HEK293 (cell line): ENCODE results near the gene TBC1D24.

Experiments used
- EGR2 ChIP-seq: fragments of 450-650 bp; formaldehyde crosslinking; IDR thresholded peaks from 2 replicates; pipeline ENCODE4 v1.5.1; 2016; ENCODE audit warnings: low read depth, missing biosample characterization, missing genetic modification characterization
- GLIS1 ChIP-seq: fragments of 450-650 bp; formaldehyde crosslinking; IDR thresholded peaks from 2 replicates; pipeline ENCODE4 v1.5.1; 2016; ENCODE audit warnings: missing biosample characterization, missing genetic modification characterization
- HOXD13 ChIP-seq: sonication (generic); formaldehyde crosslinking; IDR thresholded peaks from 2 replicates; pipeline ENCODE4 v1.8.0; 2022; ENCODE audit warnings: missing genetic modification reagents, borderline replicate concordance
- IKZF3 ChIP-seq: fragments of 450-650 bp; IDR thresholded peaks from 2 replicates; pipeline ENCODE4 v1.5.0; 2018; ENCODE audit warnings: missing biosample characterization, mild to moderate bottlenecking, missing genetic modification characterization, moderate library complexity
- KLF16 ChIP-seq: fragments of 450-650 bp; formaldehyde crosslinking; IDR thresholded peaks from 2 replicates; pipeline ENCODE4 v1.5.1; 2017; ENCODE audit warnings: missing biosample characterization, missing genetic modification characterization
- SCRT2 ChIP-seq: fragments of 450-650 bp; formaldehyde crosslinking; IDR thresholded peaks from 2 replicates; pipeline ENCODE4 v1.5.1; 2016; ENCODE audit warnings: missing biosample characterization, missing genetic modification characterization
- SP2 ChIP-seq: fragments of 450-650 bp; formaldehyde crosslinking; IDR thresholded peaks from 2 replicates; pipeline ENCODE4 v1.5.1; 2016; ENCODE audit warnings: missing biosample characterization, missing genetic modification characterization
- ZBTB1 ChIP-seq: fragments of 450-650 bp; formaldehyde crosslinking; IDR thresholded peaks from 2 replicates; pipeline ENCODE4 v1.5.1; 2016; ENCODE audit warnings: missing biosample characterization, missing genetic modification characterization
- ZBTB17 ChIP-seq: fragments of 450-650 bp; formaldehyde crosslinking; IDR thresholded peaks from 2 replicates; pipeline ENCODE4 v1.5.1; 2016; ENCODE audit warnings: missing biosample characterization, missing genetic modification characterization
- ZBTB20 ChIP-seq: fragments of 450-650 bp; formaldehyde crosslinking; IDR thresholded peaks from 2 replicates; pipeline ENCODE4 v1.5.1; 2016; ENCODE audit warnings: missing biosample characterization, missing genetic modification characterization
- ZFHX2 ChIP-seq: fragments of 450-650 bp; formaldehyde crosslinking; conservative IDR thresholded peaks from 2 replicates; pipeline ENCODE4 v1.5.1; 2016; ENCODE audit warnings: missing biosample characterization, missing genetic modification characterization
- ZFP37 ChIP-seq: fragments of 450-650 bp; formaldehyde crosslinking; IDR thresholded peaks from 2 replicates; pipeline ENCODE4 v1.5.1; 2016; ENCODE audit warnings: missing biosample characterization, missing genetic modification characterization
- ZNF10 ChIP-seq: fragments of 450-650 bp; formaldehyde crosslinking; IDR thresholded peaks from 2 replicates; pipeline ENCODE4 v1.5.1; 2017; ENCODE audit warnings: missing biosample characterization, missing genetic modification characterization
- ZNF112 ChIP-seq: fragments of 450-650 bp; formaldehyde crosslinking; IDR thresholded peaks from 2 replicates; pipeline ENCODE4 v1.5.0; 2017; ENCODE audit warnings: missing biosample characterization, missing genetic modification characterization
- ZNF138 ChIP-seq: fragments of 450-650 bp; formaldehyde crosslinking; IDR thresholded peaks from 2 replicates; pipeline ENCODE4 v1.5.1; 2016; ENCODE audit warnings: missing biosample characterization, missing genetic modification characterization, borderline replicate concordance
- ZNF211 ChIP-seq: fragments of 450-650 bp; formaldehyde crosslinking; IDR thresholded peaks from 2 replicates; pipeline ENCODE4 v1.5.1; 2016; ENCODE audit warnings: low read depth, missing biosample characterization, missing genetic modification characterization
- ZNF274 ChIP-seq, 2 experiments: fragments of 200-500 bp in 1 of 2; fragments of 450-650 bp in 1 of 2; sonication (Bioruptor generic) in 1 of 2; formaldehyde crosslinking in 1 of 2; IDR thresholded peaks; 2 replicates each; pipeline versions ENCODE4 v1.5.1 to v1.6.1; 2014 to 2016; ENCODE audit warnings: borderline replicate concordance in 1 of 2, inconsistent platforms in 1 of 2, low read length in 1 of 2, missing biosample characterization in 1 of 2, missing genetic modification characterization in 1 of 2
- ZNF341 ChIP-seq: fragments of 450-650 bp; formaldehyde crosslinking; IDR thresholded peaks from 2 replicates; pipeline ENCODE4; 2016; ENCODE audit warnings: low read depth, missing biosample characterization, missing genetic modification characterization
- ZNF391 ChIP-seq: fragments of 450-650 bp; formaldehyde crosslinking; IDR thresholded peaks from 2 replicates; pipeline ENCODE4 v1.5.1; 2016; ENCODE audit warnings: low read depth, missing biosample characterization, missing genetic modification characterization, borderline replicate concordance
- ZNF548 ChIP-seq: fragments of 450-650 bp; formaldehyde crosslinking; IDR thresholded peaks from 2 replicates; pipeline ENCODE4 v1.5.1; 2016; ENCODE audit warnings: missing biosample characterization, missing genetic modification characterization
- ZNF580 ChIP-seq: fragments of 450-650 bp; formaldehyde crosslinking; IDR thresholded peaks from 2 replicates; pipeline ENCODE4 v1.5.1; 2016; ENCODE audit warnings: missing biosample characterization, missing genetic modification characterization
- ZNF585B ChIP-seq: fragments of 450-650 bp; formaldehyde crosslinking; IDR thresholded peaks from 2 replicates; pipeline ENCODE4 v1.5.1; 2016; ENCODE audit warnings: missing biosample characterization, missing genetic modification characterization
- ZNF596 ChIP-seq: fragments of 450-650 bp; IDR thresholded peaks from 2 replicates; pipeline ENCODE4 v1.5.0; 2018; ENCODE audit warnings: missing biosample characterization, mild to moderate bottlenecking, missing genetic modification characterization, moderate library complexity
- ZNF747 ChIP-seq: fragments of 450-650 bp; formaldehyde crosslinking; IDR thresholded peaks from 2 replicates; pipeline ENCODE4 v1.5.1; 2016; ENCODE audit warnings: missing biosample characterization, missing genetic modification characterization
- ZNF76 ChIP-seq: fragments of 450-650 bp; formaldehyde crosslinking; IDR thresholded peaks from 2 replicates; pipeline ENCODE4; 2016; ENCODE audit warnings: low read depth, missing biosample characterization, missing genetic modification characterization, borderline replicate concordance
- TF ChIP-seq, protein P1 (sequence below): fragments of 450-650 bp; formaldehyde crosslinking; conservative IDR thresholded peaks from 2 replicates; pipeline ENCODE4 v1.5.1; 2016; ENCODE audit warnings: low read depth, missing biosample characterization, missing genetic modification characterization
- TF ChIP-seq, protein P2 (sequence below): fragments of 450-650 bp; formaldehyde crosslinking; optimal IDR thresholded peaks from 2 replicates; pipeline ENCODE3; 2016; ENCODE audit warnings: missing biosample characterization, mild to moderate bottlenecking, missing genetic modification characterization
- TF ChIP-seq, protein P3 (sequence below): fragments of 450-650 bp; formaldehyde crosslinking; IDR thresholded peaks from 2 replicates; pipeline ENCODE4 v1.5.1; 2016; ENCODE audit warnings: missing biosample characterization, missing genetic modification characterization
- TF ChIP-seq, protein P4 (sequence below): fragments of 450-650 bp; formaldehyde crosslinking; IDR thresholded peaks from 2 replicates; pipeline ENCODE4 v1.5.1; 2016; ENCODE audit warnings: missing biosample characterization, missing genetic modification characterization, borderline replicate concordance

TBC1D24 gene

DNA sequence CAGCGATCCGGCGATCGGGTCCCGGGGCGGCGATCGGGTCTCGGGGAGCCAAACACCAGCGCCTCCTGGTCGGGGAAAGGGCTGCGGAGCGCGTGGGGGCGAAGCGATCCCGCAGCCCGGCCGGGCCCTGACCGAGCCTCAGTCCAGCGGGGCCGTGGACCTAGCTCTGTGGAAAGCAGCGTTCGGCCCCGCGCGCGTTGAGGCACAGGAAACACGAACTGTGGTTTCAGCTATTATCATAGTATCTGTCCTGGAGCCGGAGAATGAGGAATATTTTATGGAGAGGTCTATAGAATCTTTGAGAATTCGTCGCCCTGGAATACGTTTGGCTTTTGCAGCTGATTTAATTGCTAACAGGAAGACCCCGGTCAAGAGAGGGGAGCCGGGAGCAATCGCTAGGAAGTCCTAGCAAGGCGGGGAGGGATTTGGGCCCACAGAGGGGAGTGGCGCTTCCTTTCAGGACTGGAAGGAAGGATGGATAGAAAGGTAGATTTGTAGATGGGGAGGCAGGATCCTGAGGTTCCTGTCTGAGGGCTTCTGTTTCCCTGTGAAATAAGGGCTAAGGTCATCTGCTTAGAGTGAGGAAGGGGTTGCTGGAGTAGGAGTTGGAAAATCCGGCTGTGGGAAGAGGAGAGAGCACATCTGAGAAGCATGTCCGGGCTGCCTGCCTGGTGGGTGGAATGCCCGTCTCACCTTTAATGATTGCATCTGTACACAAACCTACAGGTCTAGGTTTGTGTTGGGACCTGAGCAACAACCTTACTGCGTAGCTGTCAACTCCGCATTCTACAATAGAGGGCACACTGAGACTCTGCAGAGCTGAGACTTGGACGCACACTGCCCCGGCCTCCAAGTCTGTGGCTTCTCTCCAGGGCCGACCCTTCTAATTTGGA is 44.9 kb upstream of the TBC1D24 start (continued):
- TF ChIP-seq, protein P1, sequence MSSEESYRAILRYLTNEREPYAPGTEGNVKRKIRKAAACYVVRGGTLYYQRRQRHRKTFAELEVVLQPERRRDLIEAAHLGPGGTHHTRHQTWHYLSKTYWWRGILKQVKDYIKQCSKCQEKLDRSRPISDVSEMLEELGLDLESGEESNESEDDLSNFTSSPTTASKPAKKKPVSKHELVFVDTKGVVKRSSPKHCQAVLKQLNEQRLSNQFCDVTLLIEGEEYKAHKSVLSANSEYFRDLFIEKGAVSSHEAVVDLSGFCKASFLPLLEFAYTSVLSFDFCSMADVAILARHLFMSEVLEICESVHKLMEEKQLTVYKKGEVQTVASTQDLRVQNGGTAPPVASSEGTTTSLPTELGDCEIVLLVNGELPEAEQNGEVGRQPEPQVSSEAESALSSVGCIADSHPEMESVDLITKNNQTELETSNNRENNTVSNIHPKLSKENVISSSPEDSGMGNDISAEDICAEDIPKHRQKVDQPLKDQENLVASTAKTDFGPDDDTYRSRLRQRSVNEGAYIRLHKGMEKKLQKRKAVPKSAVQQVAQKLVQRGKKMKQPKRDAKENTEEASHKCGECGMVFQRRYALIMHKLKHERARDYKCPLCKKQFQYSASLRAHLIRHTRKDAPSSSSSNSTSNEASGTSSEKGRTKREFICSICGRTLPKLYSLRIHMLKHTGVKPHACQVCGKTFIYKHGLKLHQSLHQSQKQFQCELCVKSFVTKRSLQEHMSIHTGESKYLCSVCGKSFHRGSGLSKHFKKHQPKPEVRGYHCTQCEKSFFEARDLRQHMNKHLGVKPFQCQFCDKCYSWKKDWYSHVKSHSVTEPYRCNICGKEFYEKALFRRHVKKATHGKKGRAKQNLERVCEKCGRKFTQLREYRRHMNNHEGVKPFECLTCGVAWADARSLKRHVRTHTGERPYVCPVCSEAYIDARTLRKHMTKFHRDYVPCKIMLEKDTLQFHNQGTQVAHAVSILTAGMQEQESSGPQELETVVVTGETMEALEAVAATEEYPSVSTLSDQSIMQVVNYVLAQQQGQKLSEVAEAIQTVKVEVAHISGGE (tag by site-specific recombination): no peak
- TF ChIP-seq ZNF76 (0 out of 2 replicates have a peak, but pooled peaks have one; percentile 14), SCRT2 (tag by site-specific recombination) (peak; percentile 73), ZNF596 (no peak), ZNF585B (tag by site-specific recombination) (no peak), ZNF580 (tag by site-specific recombination) (no peak), KLF16 (0 out of 2 replicates have a peak, but pooled peaks have one; percentile 19), ZFHX2 (tag by site-specific recombination) (peak; percentile 51; the same call in 1 of the 2 replicates), HOXD13 (CRISPR knock-in tag) (no peak), EGR2 (peak; percentile 56; the same call in 1 of the 2 replicates), ZFP37 (tag by site-specific recombination) (no peak), ZNF341 (tag by site-specific recombination) (no peak), ZBTB1 (tag by site-specific recombination) (no peak), ZNF548 (tag by site-specific recombination) (no peak), ZNF274 (IDR thresholded peaks at IDR 0.05; ENCODE audit: low read length) (no peak), ZNF274 (tag by site-specific recombination; IDR thresholded peaks at IDR 0.05; ENCODE audit: borderline replicate concordance) (no peak), GLIS1 (no peak), ZNF138 (no peak), ZNF112 (tag by site-specific recombination) (no peak), IKZF3 (tag by site-specific recombination) (no peak), ZNF10 (tag by site-specific recombination) (no peak), ZNF211 (tag by site-specific recombination) (no peak), ZBTB17 (tag by site-specific recombination) (peak; percentile 89), ZNF391 (tag by site-specific recombination) (no peak), SP2 (tag by site-specific recombination) (peak; percentile 78), ZBTB20 (tag by site-specific recombination) (peak; percentile 64), ZNF747 (no peak)
- TF ChIP-seq, protein P2, sequence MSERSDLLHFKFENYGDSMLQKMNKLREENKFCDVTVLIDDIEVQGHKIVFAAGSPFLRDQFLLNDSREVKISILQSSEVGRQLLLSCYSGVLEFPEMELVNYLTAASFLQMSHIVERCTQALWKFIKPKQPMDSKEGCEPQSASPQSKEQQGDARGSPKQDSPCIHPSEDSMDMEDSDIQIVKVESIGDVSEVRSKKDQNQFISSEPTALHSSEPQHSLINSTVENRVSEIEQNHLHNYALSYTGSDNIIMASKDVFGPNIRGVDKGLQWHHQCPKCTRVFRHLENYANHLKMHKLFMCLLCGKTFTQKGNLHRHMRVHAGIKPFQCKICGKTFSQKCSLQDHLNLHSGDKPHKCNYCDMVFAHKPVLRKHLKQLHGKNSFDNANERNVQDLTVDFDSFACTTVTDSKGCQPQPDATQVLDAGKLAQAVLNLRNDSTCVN (tag by site-specific recombination): peak; percentile 72
- TF ChIP-seq, protein P3, sequence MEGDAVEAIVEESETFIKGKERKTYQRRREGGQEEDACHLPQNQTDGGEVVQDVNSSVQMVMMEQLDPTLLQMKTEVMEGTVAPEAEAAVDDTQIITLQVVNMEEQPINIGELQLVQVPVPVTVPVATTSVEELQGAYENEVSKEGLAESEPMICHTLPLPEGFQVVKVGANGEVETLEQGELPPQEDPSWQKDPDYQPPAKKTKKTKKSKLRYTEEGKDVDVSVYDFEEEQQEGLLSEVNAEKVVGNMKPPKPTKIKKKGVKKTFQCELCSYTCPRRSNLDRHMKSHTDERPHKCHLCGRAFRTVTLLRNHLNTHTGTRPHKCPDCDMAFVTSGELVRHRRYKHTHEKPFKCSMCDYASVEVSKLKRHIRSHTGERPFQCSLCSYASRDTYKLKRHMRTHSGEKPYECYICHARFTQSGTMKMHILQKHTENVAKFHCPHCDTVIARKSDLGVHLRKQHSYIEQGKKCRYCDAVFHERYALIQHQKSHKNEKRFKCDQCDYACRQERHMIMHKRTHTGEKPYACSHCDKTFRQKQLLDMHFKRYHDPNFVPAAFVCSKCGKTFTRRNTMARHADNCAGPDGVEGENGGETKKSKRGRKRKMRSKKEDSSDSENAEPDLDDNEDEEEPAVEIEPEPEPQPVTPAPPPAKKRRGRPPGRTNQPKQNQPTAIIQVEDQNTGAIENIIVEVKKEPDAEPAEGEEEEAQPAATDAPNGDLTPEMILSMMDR (tag by site-specific recombination): peak; percentile 65
- TF ChIP-seq, protein P4, sequence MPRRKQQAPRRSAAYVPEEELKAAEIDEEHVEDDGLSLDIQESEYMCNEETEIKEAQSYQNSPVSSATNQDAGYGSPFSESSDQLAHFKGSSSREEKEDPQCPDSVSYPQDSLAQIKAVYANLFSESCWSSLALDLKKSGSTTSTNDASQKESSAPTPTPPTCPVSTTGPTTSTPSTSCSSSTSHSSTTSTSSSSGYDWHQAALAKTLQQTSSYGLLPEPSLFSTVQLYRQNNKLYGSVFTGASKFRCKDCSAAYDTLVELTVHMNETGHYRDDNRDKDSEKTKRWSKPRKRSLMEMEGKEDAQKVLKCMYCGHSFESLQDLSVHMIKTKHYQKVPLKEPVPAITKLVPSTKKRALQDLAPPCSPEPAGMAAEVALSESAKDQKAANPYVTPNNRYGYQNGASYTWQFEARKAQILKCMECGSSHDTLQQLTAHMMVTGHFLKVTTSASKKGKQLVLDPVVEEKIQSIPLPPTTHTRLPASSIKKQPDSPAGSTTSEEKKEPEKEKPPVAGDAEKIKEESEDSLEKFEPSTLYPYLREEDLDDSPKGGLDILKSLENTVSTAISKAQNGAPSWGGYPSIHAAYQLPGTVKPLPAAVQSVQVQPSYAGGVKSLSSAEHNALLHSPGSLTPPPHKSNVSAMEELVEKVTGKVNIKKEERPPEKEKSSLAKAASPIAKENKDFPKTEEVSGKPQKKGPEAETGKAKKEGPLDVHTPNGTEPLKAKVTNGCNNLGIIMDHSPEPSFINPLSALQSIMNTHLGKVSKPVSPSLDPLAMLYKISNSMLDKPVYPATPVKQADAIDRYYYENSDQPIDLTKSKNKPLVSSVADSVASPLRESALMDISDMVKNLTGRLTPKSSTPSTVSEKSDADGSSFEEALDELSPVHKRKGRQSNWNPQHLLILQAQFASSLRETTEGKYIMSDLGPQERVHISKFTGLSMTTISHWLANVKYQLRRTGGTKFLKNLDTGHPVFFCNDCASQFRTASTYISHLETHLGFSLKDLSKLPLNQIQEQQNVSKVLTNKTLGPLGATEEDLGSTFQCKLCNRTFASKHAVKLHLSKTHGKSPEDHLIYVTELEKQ (tag by site-specific recombination): no peak
